ENCODE data around the gene YWHAG. TPM values are rescaled to one million over a fixed set of nuclear protein-coding genes. Genes with fewer than 3 reads are reported as not detected.

The YWHAG gene
- total and polyA plus RNA-seq, 2 donors from 2014 or later = 45.4 to 94.2 TPM

DNA sequence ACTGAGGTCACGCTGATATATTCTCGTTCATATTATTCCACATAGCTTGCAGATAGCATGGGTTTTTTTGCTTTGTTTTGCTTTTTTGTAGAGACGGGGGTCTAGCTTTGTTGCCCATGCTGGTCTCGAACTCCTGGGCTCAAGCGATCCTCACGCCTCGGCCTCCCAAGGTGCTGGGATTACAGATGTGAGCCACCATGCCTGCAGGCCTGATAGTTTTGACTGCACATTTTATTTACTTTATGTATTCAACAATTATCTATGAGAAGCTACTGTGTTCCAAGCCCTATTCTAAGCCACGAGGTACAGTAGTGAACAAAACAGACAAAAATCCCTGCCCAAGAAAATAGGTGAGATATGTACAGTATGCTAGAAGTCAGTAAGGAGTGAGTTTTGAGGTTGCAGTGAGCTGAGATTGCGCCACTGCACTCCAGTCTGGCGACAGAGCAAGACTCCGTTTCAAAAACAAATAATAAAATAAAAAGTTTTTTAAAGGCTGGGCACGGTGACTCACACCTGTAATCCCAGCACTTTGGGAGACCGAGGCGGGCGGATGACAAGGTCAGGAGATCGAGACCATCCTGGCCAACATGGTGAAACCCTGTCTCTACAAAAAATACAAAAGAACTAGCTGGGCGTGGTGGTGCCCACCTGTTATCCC, 1.3 kb upstream of the YWHAG start:
- no peak for FAIRE-seq

DNA sequence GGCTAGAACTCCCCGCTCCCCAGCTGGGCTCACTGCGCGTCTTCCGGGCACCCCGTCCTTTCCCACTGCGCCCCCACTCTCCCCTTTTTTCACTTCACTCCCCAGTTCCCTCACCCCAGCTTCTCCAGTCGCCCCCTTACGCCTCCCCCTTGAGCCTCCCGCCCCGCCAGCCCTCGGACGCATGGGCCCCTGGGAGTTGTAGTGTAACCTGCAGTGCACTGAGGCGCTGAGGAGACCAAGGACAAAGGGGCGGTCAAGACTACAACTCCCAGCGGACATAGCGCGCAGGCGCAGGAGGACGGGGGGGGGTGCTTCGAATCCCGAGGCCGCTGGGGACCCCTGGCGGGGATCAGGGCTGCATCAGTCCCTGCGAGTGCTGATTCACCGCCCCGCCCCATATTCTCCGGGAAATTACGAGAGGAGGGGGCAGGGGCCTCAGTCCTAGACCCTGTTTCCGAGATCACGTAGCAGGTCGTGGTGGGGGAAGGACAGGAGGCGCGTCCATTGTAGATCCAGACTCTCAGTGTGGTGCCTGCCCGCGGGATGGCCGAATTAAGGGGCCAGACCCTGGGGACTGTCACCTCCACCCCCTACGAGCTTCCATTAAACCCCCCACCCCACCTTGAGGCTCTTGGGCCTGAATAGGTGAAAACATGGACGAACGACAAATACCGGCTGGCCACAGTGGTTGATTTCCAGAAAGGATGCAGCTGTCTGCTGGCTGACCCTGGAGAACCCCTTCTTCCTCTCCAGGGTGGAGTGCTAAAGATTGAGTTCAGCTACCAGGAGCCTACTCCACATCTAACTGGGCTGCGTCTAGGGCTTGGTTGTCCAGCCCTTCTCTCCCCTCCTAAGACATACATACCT, 553 bp upstream of the YWHAG start:
- Histone ChIP-seq H3K9ac (ENCODE audit: low read length in 3 of 3) (peak overlapping the region; percentile 50 to 89 (median 66)), H3K27me3 (ENCODE audit: control insufficient read depth, insufficient read depth, low read length) (no peaks in the 10 kb centered on the region), H3K9me3 (ENCODE audit: control insufficient read depth in 2 of 3, insufficient read depth in 1 of 3, low read length in 3 of 3) (no peaks in the 10 kb centered on the region), H3K27ac (ENCODE audit: low read depth in 2 of 2, low read length in 2 of 2) (peak overlapping the region; percentile 100), H3K36me3 (ENCODE audit: control insufficient read depth in 2 of 3, insufficient read depth in 3 of 3, low read length in 3 of 3) (peaks cover 0 to 8% (median 0%) of the 10 kb centered on the region in 3 donors), H3K4me3 (ENCODE audit: low read length in 3 of 3) (peak overlapping the region; percentile 56 to 92 (median 68)), H3K4me1 (ENCODE audit: control insufficient read depth in 2 of 3, insufficient read depth in 2 of 3, low read depth in 1 of 3, low read length in 3 of 3) (peaks cover 3 to 14% (median 12%) of the 10 kb centered on the region in 3 donors)
- FAIRE-seq (no peak), DNase-seq (peak; percentile 99 to 100 (median 99))
- intact Hi-C loops (cut with DNase I) = no loop called here
- TF ChIP-seq, protein P1, sequence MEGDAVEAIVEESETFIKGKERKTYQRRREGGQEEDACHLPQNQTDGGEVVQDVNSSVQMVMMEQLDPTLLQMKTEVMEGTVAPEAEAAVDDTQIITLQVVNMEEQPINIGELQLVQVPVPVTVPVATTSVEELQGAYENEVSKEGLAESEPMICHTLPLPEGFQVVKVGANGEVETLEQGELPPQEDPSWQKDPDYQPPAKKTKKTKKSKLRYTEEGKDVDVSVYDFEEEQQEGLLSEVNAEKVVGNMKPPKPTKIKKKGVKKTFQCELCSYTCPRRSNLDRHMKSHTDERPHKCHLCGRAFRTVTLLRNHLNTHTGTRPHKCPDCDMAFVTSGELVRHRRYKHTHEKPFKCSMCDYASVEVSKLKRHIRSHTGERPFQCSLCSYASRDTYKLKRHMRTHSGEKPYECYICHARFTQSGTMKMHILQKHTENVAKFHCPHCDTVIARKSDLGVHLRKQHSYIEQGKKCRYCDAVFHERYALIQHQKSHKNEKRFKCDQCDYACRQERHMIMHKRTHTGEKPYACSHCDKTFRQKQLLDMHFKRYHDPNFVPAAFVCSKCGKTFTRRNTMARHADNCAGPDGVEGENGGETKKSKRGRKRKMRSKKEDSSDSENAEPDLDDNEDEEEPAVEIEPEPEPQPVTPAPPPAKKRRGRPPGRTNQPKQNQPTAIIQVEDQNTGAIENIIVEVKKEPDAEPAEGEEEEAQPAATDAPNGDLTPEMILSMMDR (IDR thresholded peaks at IDR 0.05; ENCODE audit: borderline replicate concordance, extremely low read depth, insufficient read depth) = peak; percentile 55

More for the DNA sequence above, 1.3 kb upstream of the YWHAG start:
- Histone ChIP-seq H3K4me3 (ENCODE audit: low read length in 3 of 3) (peak overlapping the region; percentile 24 to 71 (median 68)), H3K4me1 (ENCODE audit: control insufficient read depth in 2 of 3, insufficient read depth in 2 of 3, low read depth in 1 of 3, low read length in 3 of 3) (peaks cover 3 to 18% (median 15%) of the 10 kb centered on the region in 3 donors), H3K27me3 (ENCODE audit: control insufficient read depth, insufficient read depth, low read length) (no peaks in the 10 kb centered on the region), H3K27ac (ENCODE audit: low read depth in 2 of 2, low read length in 2 of 2) (peak overlapping the region in 1 of 2 donors; percentile 100), H3K9me3 (ENCODE audit: control insufficient read depth in 2 of 3, insufficient read depth in 1 of 3, low read length in 3 of 3) (no peaks in the 10 kb centered on the region), H3K36me3 (ENCODE audit: control insufficient read depth in 2 of 3, insufficient read depth in 3 of 3, low read length in 3 of 3) (peaks cover 0 to 2% (median 0%) of the 10 kb centered on the region in 3 donors), H3K9ac (ENCODE audit: low read length in 3 of 3) (peak overlapping the region in 2 of 3 donors; percentile 66 to 89)
- TF ChIP-seq, protein P1 (IDR thresholded peaks at IDR 0.05; ENCODE audit: borderline replicate concordance, extremely low read depth, insufficient read depth) = no peak
- no peak for DNase-seq
- intact Hi-C loops (cut with DNase I) = no loop called here

DNA sequence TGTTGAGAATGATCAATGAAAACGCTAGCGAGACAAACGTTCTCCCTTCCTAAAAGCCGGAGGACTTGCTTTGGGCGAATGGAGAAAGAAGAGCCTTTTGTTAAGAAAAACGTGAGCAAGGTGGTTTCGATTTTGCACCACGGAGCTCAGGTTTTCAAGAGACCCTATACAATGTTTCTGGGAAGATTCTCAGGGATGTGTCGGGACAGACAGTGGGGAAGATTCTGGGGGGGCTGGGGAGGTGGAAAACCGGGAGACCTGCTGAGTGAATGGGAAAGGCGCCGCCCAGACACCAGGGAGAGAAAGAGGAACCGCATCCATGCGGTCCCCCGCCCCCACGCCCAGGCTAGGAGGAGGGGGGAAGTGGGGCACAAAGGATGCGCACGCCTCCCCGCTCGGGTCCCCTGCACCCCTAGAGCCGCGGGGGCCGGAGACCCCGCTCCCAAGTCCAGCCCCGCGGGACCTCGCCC, 745 bp downstream of the YWHAG start:
- H3K27ac ChIP-seq (ENCODE audit: low read depth in 2 of 2, low read length in 2 of 2) = peak overlapping the region; percentile 100
- H3K4me1 ChIP-seq (ENCODE audit: control insufficient read depth in 2 of 3, insufficient read depth in 2 of 3, low read depth in 1 of 3, low read length in 3 of 3) = peaks cover 3 to 14% (median 12%) of the 10 kb centered on the region in 3 donors
- TF ChIP-seq, protein P1 (IDR thresholded peaks at IDR 0.05; ENCODE audit: borderline replicate concordance, extremely low read depth, insufficient read depth) = no peak
- no peak for FAIRE-seq
- no peaks in the 10 kb centered on the region for H3K27me3 ChIP-seq (ENCODE audit: control insufficient read depth, insufficient read depth, low read length)
- peak overlapping the region; percentile 68 to 92 (median 85) for H3K4me3 ChIP-seq (ENCODE audit: low read length in 3 of 3)
- peak; percentile 67 to 90 (median 80) for DNase-seq
- no peaks in the 10 kb centered on the region for H3K9me3 ChIP-seq (ENCODE audit: control insufficient read depth in 2 of 3, insufficient read depth in 1 of 3, low read length in 3 of 3)
- H3K9ac ChIP-seq (ENCODE audit: low read length in 3 of 3) = peak overlapping the region; percentile 79 to 93 (median 90)
- peaks cover 0 to 8% (median 0%) of the 10 kb centered on the region in 3 donors for H3K36me3 ChIP-seq (ENCODE audit: control insufficient read depth in 2 of 3, insufficient read depth in 3 of 3, low read length in 3 of 3)
- intact Hi-C loops (cut with DNase I) = no loop called here
